ENCODE data around the gene ELFN1.

ELFN1 gene

GRCh38 chr7:1681581-1681980 lies 11.5 kb downstream of the ELFN1 start:
- DNase-seq (ENCODE audit: low read depth, low spot score): no peak
- CTCF ChIA-PET: no interaction called here
- no peak overlapping the region for H3K4me3 ChIP-seq (ENCODE audit: low read depth, low read length)
- TF ChIP-seq CTCF (IDR thresholded peaks at IDR 0.05; ENCODE audit: insufficient read depth, low read length, missing control alignments): no peak
- POLR2A ChIA-PET: no interaction called here

- no peak overlapping the region for H3K4me3 ChIP-seq (ENCODE audit: low read depth, low read length)
- no peak for TF ChIP-seq CTCF (IDR thresholded peaks at IDR 0.05; ENCODE audit: insufficient read depth, low read length, missing control alignments)
- DNase-seq (ENCODE audit: low read depth, low spot score): no peak
- ChIA-PET CTCF (no interaction called here), POLR2A (no interaction called here)
Measured at GRCh38 chr7:1685000-1685624, 15.0 kb downstream of the ELFN1 start.

GRCh38 chr7:1688542-1688941 lies 18.5 kb downstream of the ELFN1 start:
- H3K4me3 ChIP-seq (ENCODE audit: low read depth, low read length): no peak overlapping the region
- DNase-seq (ENCODE audit: low read depth, low spot score): no peak
- POLR2A ChIA-PET: no interaction called here
- CTCF ChIA-PET: no interaction called here
- TF ChIP-seq CTCF (IDR thresholded peaks at IDR 0.05; ENCODE audit: insufficient read depth, low read length, missing control alignments): no peak

GRCh38 chr7:1689311-1689710 lies 19.2 kb downstream of the ELFN1 start:
- TF ChIP-seq CTCF (IDR thresholded peaks at IDR 0.05; ENCODE audit: insufficient read depth, low read length, missing control alignments): no peak
- CTCF ChIA-PET: no interaction called here
- H3K4me3 ChIP-seq (ENCODE audit: low read depth, low read length): no peak overlapping the region
- POLR2A ChIA-PET: no interaction called here
- DNase-seq (ENCODE audit: low read depth, low spot score): no peak

GRCh38 chr7:1690359-1690958 lies 20.4 kb downstream of the ELFN1 start:
- no peak for DNase-seq (ENCODE audit: low read depth, low spot score)
- ChIA-PET POLR2A (no interaction called here), CTCF (no interaction called here)
- no peak for TF ChIP-seq CTCF (IDR thresholded peaks at IDR 0.05; ENCODE audit: insufficient read depth, low read length, missing control alignments)
- H3K4me3 ChIP-seq (ENCODE audit: low read depth, low read length): no peak overlapping the region

GRCh38 chr7:1691096-1691495 lies 21.0 kb downstream of the ELFN1 start:
- DNase-seq (ENCODE audit: low read depth, low spot score): no peak
- POLR2A ChIA-PET: no interaction called here
- no peak for TF ChIP-seq CTCF (IDR thresholded peaks at IDR 0.05; ENCODE audit: insufficient read depth, low read length, missing control alignments)
- H3K4me3 ChIP-seq (ENCODE audit: low read depth, low read length): no peak overlapping the region
- CTCF ChIA-PET: no interaction called here
